ENCODE measurements around the gene SERINC2.

- TF ChIP-seq YY1 (IDR thresholded peaks at IDR 0.05): no peak
- TF ChIP-seq, protein P1, sequence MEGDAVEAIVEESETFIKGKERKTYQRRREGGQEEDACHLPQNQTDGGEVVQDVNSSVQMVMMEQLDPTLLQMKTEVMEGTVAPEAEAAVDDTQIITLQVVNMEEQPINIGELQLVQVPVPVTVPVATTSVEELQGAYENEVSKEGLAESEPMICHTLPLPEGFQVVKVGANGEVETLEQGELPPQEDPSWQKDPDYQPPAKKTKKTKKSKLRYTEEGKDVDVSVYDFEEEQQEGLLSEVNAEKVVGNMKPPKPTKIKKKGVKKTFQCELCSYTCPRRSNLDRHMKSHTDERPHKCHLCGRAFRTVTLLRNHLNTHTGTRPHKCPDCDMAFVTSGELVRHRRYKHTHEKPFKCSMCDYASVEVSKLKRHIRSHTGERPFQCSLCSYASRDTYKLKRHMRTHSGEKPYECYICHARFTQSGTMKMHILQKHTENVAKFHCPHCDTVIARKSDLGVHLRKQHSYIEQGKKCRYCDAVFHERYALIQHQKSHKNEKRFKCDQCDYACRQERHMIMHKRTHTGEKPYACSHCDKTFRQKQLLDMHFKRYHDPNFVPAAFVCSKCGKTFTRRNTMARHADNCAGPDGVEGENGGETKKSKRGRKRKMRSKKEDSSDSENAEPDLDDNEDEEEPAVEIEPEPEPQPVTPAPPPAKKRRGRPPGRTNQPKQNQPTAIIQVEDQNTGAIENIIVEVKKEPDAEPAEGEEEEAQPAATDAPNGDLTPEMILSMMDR (IDR thresholded peaks at IDR 0.05; ENCODE audit: low read depth, low read length, missing input control): no peak
These were observed 40.3 kb upstream of the SERINC2 start for GRCh38 chr1:31372751-31373055.

Data from liver (tissue), 2 donors.